Right cardiac atrium (tissue), 5 donors: ENCODE data around the gene SCAPER. TPM values are rescaled to one million over a fixed set of nuclear protein-coding genes. Genes with fewer than 3 reads are reported as not detected.
"Not testable (repeated sequence)": the region's sequence is repeated elsewhere in the genome, so short reads cannot be mapped to it uniquely, and the experiment has no call there.

Experiments used
- ATAC-seq, 2 donors: fragments of 200-7000 bp; cut with Tn5 transposase; one replicate each; pipeline versions ENCODE4 v1.8.0 to v1.9.1; 2020; ENCODE audit warnings: moderate library complexity in 2 of 2, mild to moderate bottlenecking in 1 of 2
- DNase-seq, 3 donors: peaks; one replicate each; pipeline ENCODE4 v3.0.0-alpha.2; 2020
- H3K27ac ChIP-seq: one replicate; pipeline ENCODE4 v1.5.1; 2013; ENCODE audit warnings: mild to moderate bottlenecking, low read length, control low read depth, moderate library complexity
- H3K27me3 ChIP-seq: one replicate; pipeline ENCODE4 v1.6.1; 2013; ENCODE audit not compliant: control insufficient read depth, insufficient read depth
- H3K4me1 ChIP-seq: one replicate; pipeline ENCODE4 v1.6.1; 2013; ENCODE audit warnings: low read length; ENCODE audit not compliant: control insufficient read depth, insufficient read depth
- H3K4me3 ChIP-seq: one replicate; pipeline ENCODE4 v1.5.1; 2013; ENCODE audit warnings: low read length, control low read depth
- H3K9me3 ChIP-seq: one replicate; pipeline ENCODE4 v1.6.1; 2013; ENCODE audit warnings: low read length; ENCODE audit not compliant: control insufficient read depth
- WGBS: extraction: QIAGEN DNeasy Blood & Tissue Kit; methylation state at CpG from one replicate; pipeline ENCODE4 v1.1.7; 2013; 5-methylcytosine and 5-hydroxymethylcytosine counted together
- intact Hi-C, 4 donors: fragments of 100-400 bp; cut with DNase I; formaldehyde crosslinking; loops; one replicate each; pipeline versions ENCODE4 v1.11.0 to v1.14.0; 2022 to 2023
- polyA plus RNA-seq: library from polyadenylated mRNA; stranded (reverse); fragments of 200-250 nt; gene quantifications from one replicate; pipeline ENCODE4 v1.2.3, GENCODE V29; 2013
- total RNA-seq, 4 donors: library from RNA; stranded (reverse); fragmentation: NEBNext Ultra II Directional; extraction: Animal tissue kit (Norgen Biotek cat#: 25700); gene quantifications; one replicate each; pipeline ENCODE4 v1.2.1, GENCODE V29; 2021
- donor health status: healthy with polysubstance abuse.
- donor health status: DM: no; HTN: yes; CAD: no.
- donor health status: DM: no; HTN: no; CAD: no.
- donor health status: DM: no; HTN: yes; CAD: no; lungs with severe emphysema.
- donor health status: DM: yes; HTN: yes; CAD: no.

SCAPER gene
- total and polyA plus RNA-seq, 5 donors: 16.3 to 43.5 (median 36.3) TPM

- no peak overlapping the region for H3K27ac ChIP-seq
- no peak for ATAC-seq
- intact Hi-C loops: no loop called here
- no peaks in the 10 kb centered on the region for H3K27me3 ChIP-seq
- no peaks in the 10 kb centered on the region for H3K9me3 ChIP-seq
- DNase-seq: no peak
- no peak overlapping the region for H3K4me3 ChIP-seq
- H3K4me1 ChIP-seq: no peaks in the 10 kb centered on the region
These were observed 387.2 kb downstream of the SCAPER start for GRCh38 chr15:76517910-76518309.

DNA sequence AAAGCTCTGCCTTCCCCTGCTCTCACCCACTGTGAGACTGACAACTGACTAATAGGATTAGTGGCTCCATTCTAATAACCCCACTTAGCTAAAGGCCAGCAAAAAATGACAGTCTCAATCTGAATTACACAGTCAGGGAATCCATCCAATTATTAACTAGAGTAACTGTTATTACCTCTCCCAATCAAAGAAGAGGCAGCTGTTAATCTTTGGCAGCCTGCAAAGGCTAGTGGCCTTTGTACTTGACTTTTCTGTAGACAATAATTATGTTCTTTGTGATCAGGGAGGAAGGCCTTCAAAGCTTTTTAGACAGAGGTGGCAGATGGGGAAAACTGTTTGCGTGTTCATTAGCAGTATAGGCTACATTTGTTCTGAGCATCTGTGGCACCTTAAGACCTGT lies 390.9 kb downstream of the SCAPER start:
- H3K4me1 ChIP-seq: no peaks in the 10 kb centered on the region
- H3K4me3 ChIP-seq: no peak overlapping the region
- no peaks in the 10 kb centered on the region for H3K9me3 ChIP-seq
- no peaks in the 10 kb centered on the region for H3K27me3 ChIP-seq
- DNase-seq (no peak), ATAC-seq (no peak)
- intact Hi-C loops: no loop called here
- WGBS: 95% methylated on average over 1 of the region's 1 CpG
- H3K27ac ChIP-seq: no peak overlapping the region

DNA sequence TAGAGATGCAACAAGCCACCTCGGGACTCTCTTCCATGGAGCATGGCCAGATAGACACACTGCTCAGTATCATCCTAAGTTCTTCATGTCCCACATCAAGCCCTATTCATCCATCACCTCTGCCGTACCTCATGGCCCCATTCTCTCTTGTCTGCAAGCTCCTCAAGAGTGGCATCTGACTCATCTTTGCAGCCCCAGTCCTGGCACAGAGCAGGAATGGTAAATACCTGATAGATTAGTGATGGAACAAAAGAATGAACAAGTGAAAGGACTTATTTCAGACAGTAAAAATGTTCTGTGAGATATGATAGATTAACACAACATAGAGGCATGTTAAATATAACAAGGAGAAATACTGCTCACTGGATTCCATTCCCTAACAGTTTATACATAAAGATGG lies 392.2 kb downstream of the SCAPER start:
- H3K27me3 ChIP-seq: no peaks in the 10 kb centered on the region
- H3K4me1 ChIP-seq: no peaks in the 10 kb centered on the region
- H3K9me3 ChIP-seq: no peaks in the 10 kb centered on the region
- no peak overlapping the region for H3K27ac ChIP-seq
- DNase-seq: no peak
- intact Hi-C loops: no loop called here
- H3K4me3 ChIP-seq: no peak overlapping the region
- ATAC-seq: no peak
- WGBS: 74% methylated on average over 2 of the region's 2 CpGs

DNA sequence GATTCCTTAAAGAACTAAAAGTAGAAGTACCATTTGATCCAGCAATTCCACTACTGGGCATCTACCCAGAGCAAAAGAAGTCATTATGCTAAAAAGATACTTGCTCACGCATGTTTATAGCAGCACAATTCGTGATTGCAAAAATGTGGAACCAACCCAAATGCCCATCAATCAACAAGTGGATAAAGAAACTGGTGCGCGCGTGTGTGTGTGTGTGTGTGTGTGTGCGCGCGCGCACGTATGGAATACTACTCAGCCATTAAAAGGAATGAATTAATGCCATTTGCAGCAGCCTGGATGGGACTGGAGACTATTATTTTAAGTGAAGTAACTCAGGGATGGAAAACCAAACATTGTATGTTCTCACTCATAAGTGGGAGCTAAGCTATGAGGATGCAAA lies 394.5 kb downstream of the SCAPER start:
- H3K4me3 ChIP-seq, intact Hi-C loops, H3K27ac ChIP-seq, H3K4me1 ChIP-seq, ATAC-seq, H3K9me3 ChIP-seq, DNase-seq, H3K27me3 ChIP-seq: not testable (repeated sequence)
- 98% methylated on average over 10 of the region's 10 CpGs for WGBS

GRCh38 chr15:76503804-76504203 lies 401.3 kb downstream of the SCAPER start:
- no peak for DNase-seq
- no peak overlapping the region for H3K4me3 ChIP-seq
- WGBS: over 99% methylated on average over 3 of the region's 3 CpGs
- H3K27me3 ChIP-seq: no peaks in the 10 kb centered on the region
- intact Hi-C loops: no loop called here
- ATAC-seq: no peak
- no peak overlapping the region for H3K27ac ChIP-seq
- no peaks in the 10 kb centered on the region for H3K4me1 ChIP-seq
- no peaks in the 10 kb centered on the region for H3K9me3 ChIP-seq

GRCh38 chr15:76503121-76503520 lies 402.0 kb downstream of the SCAPER start:
- ATAC-seq (no peak), DNase-seq (no peak)
- Histone ChIP-seq H3K4me3 (no peak overlapping the region), H3K9me3 (no peaks in the 10 kb centered on the region), H3K27me3 (no peaks in the 10 kb centered on the region), H3K4me1 (no peaks in the 10 kb centered on the region), H3K27ac (no peak overlapping the region)
- intact Hi-C loops: no loop called here

DNA sequence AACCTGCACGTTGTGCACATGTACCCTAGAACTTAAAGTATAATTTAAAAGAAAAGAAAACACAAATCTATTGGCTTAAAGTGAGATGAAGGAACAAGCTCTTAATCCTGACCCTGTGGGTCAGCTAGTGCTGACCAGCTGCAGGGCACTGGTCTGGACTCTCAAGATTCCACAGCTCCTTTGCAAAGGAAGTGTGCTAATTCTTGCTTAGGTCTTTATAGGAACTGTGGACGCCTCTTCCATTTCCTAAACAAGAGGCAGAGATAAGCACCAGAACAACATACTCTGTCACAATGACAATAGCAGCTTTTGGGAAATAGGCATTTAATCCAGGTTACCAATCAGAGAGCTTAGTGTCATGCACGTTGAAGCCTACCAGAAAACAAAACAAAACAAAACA lies 402.5 kb downstream of the SCAPER start:
- Histone ChIP-seq H3K4me3 (no peak overlapping the region), H3K9me3 (no peaks in the 10 kb centered on the region), H3K27me3 (no peaks in the 10 kb centered on the region), H3K27ac (no peak overlapping the region), H3K4me1 (no peaks in the 10 kb centered on the region)
- ATAC-seq: peak; percentile 66 to 90
- 76% methylated on average over 3 of the region's 3 CpGs for whole genome bisulfite sequencing
- DNase-seq: no peak
- intact Hi-C loops: no loop called here

- DNase-seq, intact Hi-C loops, H3K27me3 ChIP-seq, H3K9me3 ChIP-seq, ATAC-seq, H3K4me3 ChIP-seq, H3K27ac ChIP-seq, H3K4me1 ChIP-seq: not testable (repeated sequence)
- 94% methylated on average over 6 of the region's 6 CpGs for WGBS
These were observed 403.0 kb downstream of the SCAPER start for GRCh38 chr15:76502185-76502584.

DNA sequence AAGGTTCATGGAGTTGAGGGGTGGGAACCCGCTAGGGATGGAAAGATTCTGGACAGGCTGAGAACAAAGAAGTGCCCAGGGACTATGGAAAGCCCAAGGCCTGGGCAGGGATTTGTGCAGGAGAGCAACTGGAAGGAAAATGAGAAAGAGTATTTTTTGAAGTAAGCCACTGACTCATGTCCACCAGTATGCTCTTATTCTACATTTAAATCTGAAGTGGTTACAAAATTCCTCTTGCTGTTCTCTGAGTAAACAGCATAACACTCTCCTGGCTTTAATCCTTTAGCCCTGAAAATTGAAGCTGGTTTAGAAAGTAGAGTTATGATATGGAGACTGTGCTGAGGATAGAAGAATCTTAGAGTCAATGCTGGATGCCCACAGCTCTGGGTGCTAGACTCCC lies 403.4 kb downstream of the SCAPER start:
- no peak for DNase-seq
- no peaks in the 10 kb centered on the region for H3K27me3 ChIP-seq
- no peaks in the 10 kb centered on the region for H3K9me3 ChIP-seq
- H3K4me3 ChIP-seq: no peak overlapping the region
- intact Hi-C loops: no loop called here
- ATAC-seq: no peak
- WGBS: 100% methylated on average over 1 of the region's 1 CpG
- no peaks in the 10 kb centered on the region for H3K4me1 ChIP-seq
- H3K27ac ChIP-seq: no peak overlapping the region

- no peak overlapping the region for H3K27ac ChIP-seq
- DNase-seq (no peak), ATAC-seq (no peak)
- no peaks in the 10 kb centered on the region for H3K27me3 ChIP-seq
- H3K9me3 ChIP-seq: no peaks in the 10 kb centered on the region
- WGBS: 85% methylated on average over 2 of the region's 2 CpGs
- no peak overlapping the region for H3K4me3 ChIP-seq
- intact Hi-C loops: no loop called here
- H3K4me1 ChIP-seq: no peaks in the 10 kb centered on the region
These were observed 404.1 kb downstream of the SCAPER start for GRCh38 chr15:76501011-76501410.

DNA sequence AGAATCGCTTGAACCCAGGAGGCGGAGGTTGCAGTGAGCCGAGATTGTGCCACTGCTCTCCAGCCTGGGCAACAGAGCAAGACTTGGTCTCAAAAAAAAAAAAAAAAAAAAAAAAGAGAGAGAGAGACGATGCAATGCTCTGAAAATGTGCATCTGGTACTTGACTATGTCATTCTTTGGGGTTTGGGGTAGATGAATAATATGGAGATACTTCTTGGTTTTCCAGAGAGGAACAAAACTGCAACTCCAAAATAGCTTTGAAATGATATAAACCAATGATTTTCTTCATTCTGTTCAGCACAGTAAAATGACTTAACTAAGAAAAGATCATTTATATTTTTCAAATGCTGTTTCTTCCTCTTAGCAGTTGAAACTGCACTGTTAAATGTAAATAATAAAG lies 409.7 kb downstream of the SCAPER start:
- no peaks in the 10 kb centered on the region for H3K4me1 ChIP-seq
- DNase-seq: no peak
- ATAC-seq: no peak
- no peaks in the 10 kb centered on the region for H3K27me3 ChIP-seq
- intact Hi-C loops: no loop called here
- H3K4me3 ChIP-seq: no peak overlapping the region
- H3K9me3 ChIP-seq: no peaks in the 10 kb centered on the region
- H3K27ac ChIP-seq: no peak overlapping the region
- 93% methylated on average over 4 of the region's 4 CpGs for WGBS

- no peak for ATAC-seq
- intact Hi-C loops: no loop called here
These were observed 412.6 kb downstream of the SCAPER start for GRCh38 chr15:76492538-76492937.

More at GRCh38 chr15:76492538-76492937, 412.6 kb downstream of the SCAPER start:
- Histone ChIP-seq H3K4me1 (no peaks in the 10 kb centered on the region), H3K27ac (no peak overlapping the region), H3K9me3 (no peaks in the 10 kb centered on the region), H3K4me3 (no peak overlapping the region), H3K27me3 (no peaks in the 10 kb centered on the region)
- 91% methylated on average over 1 of the region's 1 CpG for WGBS
- DNase-seq: no peak
